ENCODE measurements around the gene DYNC2H1.

DNA sequence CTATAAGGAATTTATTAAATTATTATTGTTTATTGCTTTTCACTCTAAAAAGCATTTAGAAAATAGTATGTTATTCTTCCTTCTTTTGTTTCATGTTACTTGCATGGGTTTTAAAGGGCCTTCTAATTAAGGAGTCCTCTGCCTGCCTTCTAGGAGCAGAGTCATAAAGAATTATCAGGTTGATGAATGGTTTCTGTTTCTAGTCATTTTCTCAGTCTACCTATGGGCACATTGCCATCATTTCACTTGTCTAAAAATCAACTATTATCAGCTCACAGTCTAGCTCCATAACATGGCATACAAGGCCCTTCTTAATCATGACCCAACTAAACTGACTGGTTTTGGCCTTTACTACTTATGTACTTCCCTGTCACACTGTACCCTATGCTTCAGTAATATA is 16.2 kb downstream of the DYNC2H1 start:
- TF ChIP-seq, protein P1, sequence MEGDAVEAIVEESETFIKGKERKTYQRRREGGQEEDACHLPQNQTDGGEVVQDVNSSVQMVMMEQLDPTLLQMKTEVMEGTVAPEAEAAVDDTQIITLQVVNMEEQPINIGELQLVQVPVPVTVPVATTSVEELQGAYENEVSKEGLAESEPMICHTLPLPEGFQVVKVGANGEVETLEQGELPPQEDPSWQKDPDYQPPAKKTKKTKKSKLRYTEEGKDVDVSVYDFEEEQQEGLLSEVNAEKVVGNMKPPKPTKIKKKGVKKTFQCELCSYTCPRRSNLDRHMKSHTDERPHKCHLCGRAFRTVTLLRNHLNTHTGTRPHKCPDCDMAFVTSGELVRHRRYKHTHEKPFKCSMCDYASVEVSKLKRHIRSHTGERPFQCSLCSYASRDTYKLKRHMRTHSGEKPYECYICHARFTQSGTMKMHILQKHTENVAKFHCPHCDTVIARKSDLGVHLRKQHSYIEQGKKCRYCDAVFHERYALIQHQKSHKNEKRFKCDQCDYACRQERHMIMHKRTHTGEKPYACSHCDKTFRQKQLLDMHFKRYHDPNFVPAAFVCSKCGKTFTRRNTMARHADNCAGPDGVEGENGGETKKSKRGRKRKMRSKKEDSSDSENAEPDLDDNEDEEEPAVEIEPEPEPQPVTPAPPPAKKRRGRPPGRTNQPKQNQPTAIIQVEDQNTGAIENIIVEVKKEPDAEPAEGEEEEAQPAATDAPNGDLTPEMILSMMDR (IDR thresholded peaks at IDR 0.05): no peak
- no peak for TF ChIP-seq POLR2A (IDR thresholded peaks at IDR 0.05)
